Neuronal stem cell (in vitro differentiated cells): ENCODE measurements around the gene SEMG1.
A peak's percentile ranks its signal among the peaks of the same experiment; 100 is the strongest.

Source experiments
- DNase-seq: peaks from one replicate; pipeline ENCODE4 v3.0.0-alpha.2; 2013; ENCODE audit warnings: low spot score
- H2AFZ ChIP-seq: one replicate; pipeline ENCODE4 v1.6.1; 2013; ENCODE audit warnings: mild to moderate bottlenecking, low read length, inconsistent platforms
- H2AK5ac ChIP-seq: 2 replicates; pipeline ENCODE4 v1.6.1; 2013; ENCODE audit warnings: low read depth, mild to moderate bottlenecking, inconsistent platforms, low read length, moderate library complexity, mixed read lengths
- H2BK120ac ChIP-seq: 2 replicates; pipeline ENCODE4 v1.6.1; 2013; ENCODE audit warnings: low read depth, mild to moderate bottlenecking, inconsistent platforms, low read length, moderate library complexity, mixed read lengths
- H2BK12ac ChIP-seq: one replicate; pipeline ENCODE4 v1.6.1; 2013; ENCODE audit warnings: low read length, inconsistent platforms
- H2BK15ac ChIP-seq: 2 replicates; pipeline ENCODE4 v1.6.1; 2013; ENCODE audit warnings: mild to moderate bottlenecking, low read length, inconsistent platforms, mixed read lengths
- H2BK5ac ChIP-seq: one replicate; pipeline ENCODE4 v1.6.1; 2013; ENCODE audit warnings: inconsistent platforms, mild to moderate bottlenecking, low read length, moderate library complexity
- H3K14ac ChIP-seq: one replicate; pipeline ENCODE4 v1.6.1; 2013; ENCODE audit warnings: low read length, inconsistent platforms
- H3K18ac ChIP-seq: 2 replicates; pipeline ENCODE4 v1.6.1; 2013; ENCODE audit warnings: low read length, inconsistent platforms
- H3K23ac ChIP-seq: 2 replicates; pipeline ENCODE4 v1.6.1; 2013; ENCODE audit warnings: low read depth, mild to moderate bottlenecking, mixed read lengths, low read length, inconsistent platforms; ENCODE audit not compliant: poor library complexity
- H3K27ac ChIP-seq: replicated peaks from 3 replicates; pipeline ENCODE4 v1.5.1; 2013; ENCODE audit warnings: low read length, inconsistent platforms
- H3K27me3 ChIP-seq, 3 experiments: 2 replicates each; pipeline ENCODE4 v1.6.1; 2013; ENCODE audit warnings: low read length in 3 of 3, mild to moderate bottlenecking in 2 of 3, inconsistent platforms in 1 of 3, low read depth in 1 of 3, mixed read lengths in 1 of 3, moderate library complexity in 1 of 3; ENCODE audit not compliant: control insufficient read depth in 3 of 3, insufficient read depth in 3 of 3
- H3K36me3 ChIP-seq, 2 donors: replicated peaks in 1 of 2; 2 replicates each; pipeline ENCODE4 v1.6.1; 2013; ENCODE audit warnings: low read length in 2 of 2; ENCODE audit not compliant: control insufficient read depth in 2 of 2, insufficient read depth in 2 of 2
- H3K4ac ChIP-seq: 2 replicates; pipeline ENCODE4 v1.6.1; 2013; ENCODE audit warnings: inconsistent platforms, mild to moderate bottlenecking, low read length, moderate library complexity
- H3K4me1 ChIP-seq, 2 donors: 1 replicate in 1 of 2; 2 replicates in 1 of 2; pipeline ENCODE4 v1.6.1; 2013; ENCODE audit warnings: low read length in 2 of 2, low read depth in 1 of 2; ENCODE audit not compliant: control insufficient read depth in 2 of 2, insufficient read depth in 1 of 2
- H3K4me2 ChIP-seq: one replicate; pipeline ENCODE4 v1.6.1; 2013; ENCODE audit warnings: mild to moderate bottlenecking, low read length, inconsistent platforms; ENCODE audit not compliant: insufficient read depth, poor library complexity, severe bottlenecking
- H3K4me3 ChIP-seq, 2 donors: 2 replicates each; pipeline ENCODE4 v1.5.1; 2013; ENCODE audit warnings: low read length in 2 of 2, mild to moderate bottlenecking in 2 of 2, inconsistent platforms in 1 of 2, moderate library complexity in 1 of 2
- H3K79me1 ChIP-seq: one replicate; pipeline ENCODE4 v1.6.1; 2013; ENCODE audit warnings: low read depth, mild to moderate bottlenecking, inconsistent platforms, low read length, moderate library complexity
- H3K9ac ChIP-seq: one replicate; pipeline ENCODE4 v1.6.1; 2013; ENCODE audit warnings: mild to moderate bottlenecking, low read depth, low read length, inconsistent platforms; ENCODE audit not compliant: poor library complexity
- H3K9me3 ChIP-seq, 2 donors: replicated peaks in 1 of 2; 2 replicates each; pipeline versions ENCODE3 to v1.6.1; 2013; ENCODE audit warnings: low read length in 2 of 2, mild to moderate bottlenecking in 2 of 2, inconsistent platforms in 1 of 2, low read depth in 1 of 2, mixed read lengths in 1 of 2, moderate library complexity in 1 of 2; ENCODE audit not compliant: control insufficient read depth in 2 of 2, insufficient read depth in 1 of 2
- H4K8ac ChIP-seq: one replicate; pipeline ENCODE4 v1.6.1; 2013; ENCODE audit warnings: low read depth, mild to moderate bottlenecking, inconsistent platforms, low read length, moderate library complexity
- H4K91ac ChIP-seq: one replicate; pipeline ENCODE4 v1.6.1; 2013; ENCODE audit warnings: low read length, low read depth, mild to moderate bottlenecking, inconsistent platforms; ENCODE audit not compliant: poor library complexity
- WGBS, 2 donors: extraction: QIAGEN DNeasy Blood & Tissue Kit; methylation state at CpG; one replicate each; pipeline ENCODE4 v1.1.7; 2013; ENCODE audit warnings: missing lambda C conversion rate in 2 of 2, mixed read lengths in 1 of 2; ENCODE audit not compliant: insufficient read length in 2 of 2, insufficient replicate concordance in 1 of 2; ENCODE audit errors: extremely low coverage in 2 of 2; 5-methylcytosine and 5-hydroxymethylcytosine counted together

The SEMG1 gene

DNA sequence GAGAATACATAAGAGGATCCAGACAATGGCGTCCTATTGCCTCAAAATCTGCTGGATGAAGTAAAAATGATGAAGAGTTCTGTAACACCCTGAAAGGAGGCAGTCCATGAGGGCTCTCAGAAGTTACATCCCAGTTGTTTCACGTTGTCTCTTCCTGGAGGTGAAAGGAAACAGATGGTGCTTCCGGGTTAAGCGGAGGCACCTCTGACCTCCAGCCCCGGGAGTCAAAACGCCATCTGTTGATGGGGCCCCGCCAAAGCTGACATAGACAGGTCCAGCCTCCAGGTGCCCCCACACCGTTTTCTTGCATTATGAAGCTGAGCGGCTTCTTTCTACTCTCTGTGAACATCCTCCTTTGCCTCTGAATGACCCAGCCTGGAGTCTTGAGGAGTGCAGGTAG, 23.8 kb downstream of the SEMG1 start:
- Histone ChIP-seq H2BK15ac (no peak overlapping the region), H2BK5ac (no peak overlapping the region), H3K4ac (no peak overlapping the region), H3K27me3 (peaks cover 0 to 11% (median 0%) of the 10 kb centered on the region in 3 experiments), H3K4me3 (no peak overlapping the region), H3K9ac (no peak overlapping the region), H3K4me1 (no peaks in the 10 kb centered on the region), H3K14ac (no peak overlapping the region), H4K8ac (no peak overlapping the region), H3K27ac (no peak overlapping the region), H3K9me3 (peaks cover 0 to 2% of the 10 kb centered on the region in 2 donors), H3K18ac (no peak overlapping the region), H2AFZ (peak overlapping the region; percentile 22), H3K23ac (no peak overlapping the region), H3K79me1 (no peaks in the 10 kb centered on the region), H4K91ac (no peak overlapping the region), H3K4me2 (no peak overlapping the region), H2AK5ac (no peak overlapping the region), H2BK12ac (no peak overlapping the region), H3K36me3 (no peaks in the 10 kb centered on the region), H2BK120ac (no peak overlapping the region)
- no CpG with 5 or more reads among the region's 9 CpGs for WGBS, 2 donors
- no peak for DNase-seq

DNA sequence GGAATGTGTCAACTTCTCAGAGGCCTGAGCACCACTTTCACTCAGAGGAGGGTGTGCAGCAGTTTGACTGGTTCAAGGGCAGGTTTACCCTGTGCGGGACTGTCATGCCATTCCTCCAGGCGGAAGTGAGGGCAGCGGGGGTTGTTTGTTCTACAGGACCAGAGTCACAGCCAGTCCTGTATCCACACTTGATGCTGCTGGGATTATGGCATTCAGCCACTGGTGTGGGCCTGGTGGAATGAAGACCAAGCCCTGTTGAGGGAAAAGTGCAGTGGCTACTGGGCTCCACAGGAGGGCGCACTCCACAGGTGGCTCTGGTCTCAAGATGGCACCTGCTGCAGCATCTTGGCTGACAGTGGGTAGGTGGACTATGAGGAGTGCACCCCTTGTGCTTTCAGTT, 29.2 kb downstream of the SEMG1 start:
- no peaks in the 10 kb centered on the region for H3K4me1 ChIP-seq
- H3K14ac ChIP-seq: no peak overlapping the region
- H2AFZ ChIP-seq: no peak overlapping the region
- no peak overlapping the region for H2BK120ac ChIP-seq
- no peak for DNase-seq
- no peak overlapping the region for H2AK5ac ChIP-seq
- H3K18ac ChIP-seq: no peak overlapping the region
- WGBS, 2 donors: no CpG with 5 or more reads among the region's 4 CpGs
- no peak overlapping the region for H3K27ac ChIP-seq
- no peak overlapping the region for H2BK12ac ChIP-seq
- no peak overlapping the region for H3K23ac ChIP-seq
- H3K9me3 ChIP-seq: peaks cover 0 to 2% of the 10 kb centered on the region in 2 donors
- H3K79me1 ChIP-seq: no peaks in the 10 kb centered on the region
- H4K8ac ChIP-seq: no peak overlapping the region
- H4K91ac ChIP-seq: no peak overlapping the region
- H2BK5ac ChIP-seq: no peak overlapping the region
- no peak overlapping the region for H3K4me2 ChIP-seq
- H3K4ac ChIP-seq: no peak overlapping the region
- H3K4me3 ChIP-seq: no peak overlapping the region
- H3K36me3 ChIP-seq: no peaks in the 10 kb centered on the region
- H2BK15ac ChIP-seq: no peak overlapping the region
- H3K9ac ChIP-seq: no peak overlapping the region
- peaks cover 0 to 5% (median 0%) of the 10 kb centered on the region in 3 experiments for H3K27me3 ChIP-seq

GRCh38 chr20:45238139-45238538, 31.3 kb downstream of the SEMG1 start:
- H3K14ac ChIP-seq: no peak overlapping the region
- no peak overlapping the region for H4K91ac ChIP-seq
- H3K27ac ChIP-seq: no peak overlapping the region
- DNase-seq: no peak
- H3K27me3 ChIP-seq: no peaks in the 10 kb centered on the region
- H2BK15ac ChIP-seq: no peak overlapping the region
- no peak overlapping the region for H3K23ac ChIP-seq
- no peak overlapping the region for H2BK5ac ChIP-seq
- H3K18ac ChIP-seq: no peak overlapping the region
- H3K36me3 ChIP-seq: no peaks in the 10 kb centered on the region
- no peak overlapping the region for H2BK12ac ChIP-seq
- no CpG with 5 or more reads among the region's 2 CpGs for WGBS, 2 donors
- H3K9me3 ChIP-seq: peaks cover 0 to 2% of the 10 kb centered on the region in 2 donors
- H3K79me1 ChIP-seq: no peaks in the 10 kb centered on the region
- H3K4me3 ChIP-seq: no peak overlapping the region
- H3K9ac ChIP-seq: no peak overlapping the region
- H4K8ac ChIP-seq: no peak overlapping the region
- no peak overlapping the region for H2AFZ ChIP-seq
- H3K4me1 ChIP-seq: no peaks in the 10 kb centered on the region
- no peak overlapping the region for H3K4me2 ChIP-seq
- H3K4ac ChIP-seq: no peak overlapping the region
- H2AK5ac ChIP-seq: no peak overlapping the region
- no peak overlapping the region for H2BK120ac ChIP-seq

GRCh38 chr20:45246109-45246508, 39.3 kb downstream of the SEMG1 start:
- H3K18ac ChIP-seq: no peak overlapping the region
- H3K9me3 ChIP-seq: no peaks in the 10 kb centered on the region
- no peaks in the 10 kb centered on the region for H3K79me1 ChIP-seq
- H3K14ac ChIP-seq: no peak overlapping the region
- no peak overlapping the region for H3K27ac ChIP-seq
- H3K4me3 ChIP-seq: no peak overlapping the region
- no peak overlapping the region for H3K23ac ChIP-seq
- no peak overlapping the region for H3K4me2 ChIP-seq
- H2BK5ac ChIP-seq: no peak overlapping the region
- no peak overlapping the region for H2AK5ac ChIP-seq
- no peak for DNase-seq
- H3K4me1 ChIP-seq: no peaks in the 10 kb centered on the region
- no CpG with 5 or more reads among the region's 6 CpGs for WGBS, 2 donors
- H3K27me3 ChIP-seq: peaks cover 0 to 35% (median 0%) of the 10 kb centered on the region in 3 experiments
- H2AFZ ChIP-seq: no peak overlapping the region
- H4K91ac ChIP-seq: no peak overlapping the region
- H3K9ac ChIP-seq: no peak overlapping the region
- no peak overlapping the region for H2BK15ac ChIP-seq
- no peaks in the 10 kb centered on the region for H3K36me3 ChIP-seq
- no peak overlapping the region for H4K8ac ChIP-seq
- no peak overlapping the region for H3K4ac ChIP-seq
- no peak overlapping the region for H2BK120ac ChIP-seq
- no peak overlapping the region for H2BK12ac ChIP-seq
